Right lobe of liver (tissue), 4 donors: ENCODE data around the gene BUB1B.

Experiments used
- CTCF ChIP-seq, 4 donors: fragments of 200-600 bp in 3 of 4; fragments of 450-650 bp in 1 of 4; IDR thresholded peaks; one replicate each; pipeline versions ENCODE4 v1.5.1 to v1.8.0; 2016 to 2022; ENCODE audit warnings: antibody characterized with exemption in 4 of 4, mild to moderate bottlenecking in 2 of 4
- POLR2A ChIP-seq: fragments of 450-650 bp; IDR thresholded peaks from one replicate; pipeline ENCODE4 v1.6.1; 2017; ENCODE audit warnings: antibody characterized with exemption, mild to moderate bottlenecking
- donor health status: DM: no; HTN: no; CAD: no.
- donor health status: DM: no; HTN: no; CAD: no.
- donor health status: DM: no; HTN: yes; CAD: no.

GRCh38 chr15:40217166-40217824, 56.4 kb downstream of the BUB1B start:
- TF ChIP-seq CTCF (IDR thresholded peaks at IDR 0.05) (peak; percentile 87 to 91 (median 87)), POLR2A (no peak)
